Renal pelvis (tissue), 4 donors: ENCODE measurements around the gene MOB2. TPM values are rescaled to one million over a fixed set of nuclear protein-coding genes. Genes with fewer than 3 reads are reported as not detected.
"Not testable (repeated sequence)": the region's sequence is repeated elsewhere in the genome, so short reads cannot be mapped to it uniquely, and the experiment has no call there.

Experiments
- DNase-seq: peaks from one replicate; pipeline ENCODE4 v3.0.0-alpha.2; 2013
- polyA plus RNA-seq, 3 donors: library from polyadenylated mRNA; unstranded; fragments of 120-200 nt; gene quantifications; one replicate each; pipeline ENCODE4 v1.2.1, GENCODE V29; 2013; ENCODE audit not compliant: insufficient read length in 3 of 3

MOB2 gene
- polyA plus RNA-seq, 3 donors = 33.0 to 34.8 (median 33.0) TPM

DNA sequence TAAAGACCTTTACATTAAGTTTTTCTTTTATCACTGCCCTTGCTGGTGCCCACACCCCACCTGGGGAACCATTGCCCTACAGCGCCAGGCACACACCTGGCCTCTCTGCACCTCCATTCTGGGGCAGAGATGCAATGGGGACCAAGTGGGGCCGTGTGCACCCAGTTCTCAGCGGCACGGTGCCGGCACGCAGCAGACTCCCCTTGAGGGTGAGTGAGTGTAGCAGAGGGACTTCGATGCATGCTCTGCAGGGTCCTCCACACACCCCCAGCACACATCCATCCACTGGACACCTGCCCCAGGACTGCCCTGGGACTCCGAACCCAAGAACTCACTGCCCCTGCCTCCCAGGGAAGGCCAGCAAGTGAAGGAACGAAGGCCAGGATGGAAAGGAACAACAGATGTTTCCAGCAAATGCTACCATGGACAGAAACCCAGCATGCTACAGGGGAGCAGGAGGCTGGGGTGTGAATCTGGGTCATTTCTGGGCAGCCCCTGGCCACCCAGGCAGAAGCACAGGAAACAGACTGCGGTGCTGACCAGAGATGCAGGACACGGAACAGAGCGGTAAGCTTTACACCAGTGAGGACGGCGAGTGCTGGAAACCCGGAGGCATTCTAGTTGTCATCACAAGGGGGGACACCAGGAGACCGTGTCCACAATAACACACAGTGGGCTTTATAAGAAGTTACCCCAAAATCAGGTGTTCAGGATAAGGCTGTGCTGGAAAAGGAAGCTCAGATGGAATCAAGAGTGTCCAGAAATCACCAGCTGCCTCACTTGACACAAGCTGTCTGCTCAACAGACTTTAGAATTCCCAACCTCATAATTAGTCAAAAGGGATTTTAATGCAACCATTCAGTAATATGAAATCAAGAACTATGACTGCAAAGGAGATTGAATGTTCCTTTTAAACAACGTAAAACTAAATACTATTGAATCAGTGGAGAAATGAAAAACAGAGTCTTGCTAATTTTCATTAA lies 32.7 kb upstream of the MOB2 start:
- no peak for DNase-seq

DNA sequence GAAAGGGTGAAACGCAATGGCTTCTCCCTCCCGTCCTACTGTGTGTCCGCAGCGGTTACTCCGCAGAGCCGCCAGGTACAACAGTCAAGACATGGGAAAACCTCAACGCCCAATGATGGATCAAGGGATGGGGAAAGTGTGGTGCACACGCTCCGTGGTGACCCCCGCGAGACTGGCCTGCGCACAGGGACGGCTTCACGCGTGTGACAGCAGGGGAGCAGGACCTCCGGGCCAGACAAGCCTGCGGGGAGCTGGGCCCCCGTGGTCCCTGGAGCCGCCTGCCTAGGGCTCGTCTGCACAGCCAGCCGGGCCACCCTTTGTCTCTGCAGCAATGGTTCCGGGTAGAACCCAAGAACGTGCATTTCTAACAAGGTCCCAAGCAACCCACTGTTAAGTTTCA lies 31.7 kb upstream of the MOB2 start:
- DNase-seq = no peak

DNA sequence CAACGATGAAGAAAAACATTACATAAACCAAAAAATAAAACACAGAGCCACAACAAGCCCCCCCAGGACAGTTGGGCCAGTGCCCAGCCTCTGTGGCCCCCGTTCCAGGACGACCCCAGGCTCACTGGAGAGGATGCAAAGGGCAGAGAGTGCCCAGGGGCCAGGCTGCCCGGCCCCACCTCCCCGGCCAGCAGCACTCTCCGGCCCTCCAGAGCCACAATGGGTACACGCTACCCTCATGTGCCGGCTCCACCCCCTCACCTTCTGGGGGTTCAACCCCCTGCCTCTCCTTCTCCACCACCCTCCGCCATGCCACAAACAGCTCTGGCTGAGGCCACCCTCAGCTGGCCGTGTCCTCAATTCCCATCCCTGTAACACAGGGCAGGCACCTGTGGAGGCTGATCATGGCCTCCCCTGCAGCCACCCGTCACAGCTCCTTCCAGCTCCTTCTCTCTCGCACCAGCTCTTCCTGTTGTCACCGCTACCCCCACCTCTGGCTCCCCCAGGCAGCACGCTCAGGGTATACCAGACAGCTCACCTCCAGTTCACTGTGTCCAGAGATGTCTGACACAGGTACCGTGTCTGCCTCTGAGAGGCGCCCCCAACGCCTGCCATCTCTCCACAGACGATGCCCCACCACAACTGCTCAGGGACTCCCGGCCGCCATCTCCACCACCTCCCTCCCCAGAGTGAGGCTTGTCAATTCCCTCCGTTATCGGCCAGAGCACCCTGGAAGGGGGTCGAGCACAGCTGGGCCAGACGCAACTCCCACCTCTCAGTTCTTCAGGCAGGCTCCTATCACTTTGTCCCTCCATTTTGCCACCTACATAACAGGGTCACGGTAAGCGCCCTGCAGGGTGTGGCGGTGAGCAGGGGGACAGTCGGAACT lies 30.8 kb upstream of the MOB2 start:
- no peak for DNase-seq

DNA sequence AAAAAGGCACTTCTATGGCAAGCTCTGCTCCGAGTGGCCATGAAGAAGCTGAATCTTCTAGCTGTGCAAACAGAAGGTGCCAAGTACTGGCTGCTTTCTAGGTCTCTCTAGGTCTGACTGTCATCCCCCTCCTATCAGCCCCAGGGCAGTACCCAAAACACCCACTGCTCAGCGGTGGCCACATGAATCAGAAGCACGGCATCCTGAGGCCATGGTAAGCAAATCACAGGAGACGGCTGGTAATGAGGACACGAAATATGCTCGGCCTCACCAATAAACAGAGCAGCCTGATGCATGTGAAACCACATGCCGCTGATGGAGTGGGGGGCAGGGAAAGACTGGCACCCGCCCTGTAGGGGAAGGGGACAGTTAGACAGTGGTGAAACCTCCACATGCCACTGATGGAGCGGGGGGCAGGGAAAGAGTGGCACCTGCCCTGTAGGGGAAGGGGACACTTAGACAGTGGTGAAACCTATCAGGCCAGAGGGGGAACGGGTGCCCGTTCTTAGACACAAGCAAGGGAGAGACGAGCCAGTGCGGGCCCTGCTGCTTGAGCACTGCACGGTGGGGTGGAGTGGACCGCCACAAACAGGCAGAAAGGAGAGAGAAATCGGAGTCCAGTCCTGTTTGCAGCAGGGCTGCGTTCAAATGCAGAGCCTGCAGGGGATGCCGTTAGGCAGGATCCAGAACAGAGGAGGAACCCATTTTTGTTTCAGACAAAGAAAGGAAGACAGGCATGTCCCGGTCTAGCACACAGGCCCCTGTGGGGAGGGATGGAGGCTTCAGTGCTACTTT lies 29.9 kb upstream of the MOB2 start:
- DNase-seq = no peak

DNA sequence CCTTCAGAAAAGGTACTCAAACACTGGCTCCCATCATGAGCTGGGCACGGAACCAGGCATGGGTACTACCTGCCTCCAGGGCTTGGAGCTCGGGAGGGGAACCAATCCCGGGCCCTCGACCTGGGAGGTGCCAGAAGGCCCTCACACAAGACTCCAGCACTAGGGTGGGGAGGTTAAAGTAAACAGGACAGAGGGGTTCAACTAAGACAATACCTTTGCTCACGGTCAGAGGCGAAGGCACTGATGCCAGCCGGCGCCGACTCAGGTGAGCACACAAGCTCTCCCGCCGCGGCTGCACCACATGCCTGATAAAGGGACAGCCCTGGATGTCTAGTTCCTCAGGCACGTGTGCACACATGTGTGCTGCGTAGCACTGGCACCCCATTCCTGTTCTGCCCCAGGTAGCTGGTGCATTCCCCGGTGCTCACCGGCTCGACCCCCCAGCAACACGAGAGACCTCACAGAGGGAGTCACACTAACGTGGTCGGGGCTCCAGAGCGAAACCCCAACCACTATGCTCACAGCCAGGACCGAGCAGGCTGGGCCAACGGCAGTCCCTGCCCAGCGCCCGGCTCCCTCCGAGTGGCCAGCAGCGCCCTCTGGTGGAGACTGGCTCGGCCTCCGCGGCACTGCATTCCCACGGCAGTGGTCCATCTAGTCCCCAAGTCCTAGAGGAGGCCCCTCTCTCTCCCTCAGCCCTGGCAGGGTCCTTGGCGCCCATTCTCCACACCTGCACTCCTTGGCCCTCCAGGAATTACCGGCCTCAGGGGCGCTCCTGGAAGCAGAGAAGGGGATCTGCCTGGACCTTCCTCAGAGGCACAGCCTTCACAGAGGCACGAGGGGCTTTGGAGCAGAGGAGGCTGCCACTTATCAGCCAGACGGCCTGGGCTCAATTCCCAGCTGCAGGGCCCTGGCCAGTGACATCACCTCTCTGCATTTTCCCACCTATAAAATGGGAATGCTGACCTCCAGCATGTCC lies 28.8 kb upstream of the MOB2 start:
- DNase-seq = peak; percentile 61

DNA sequence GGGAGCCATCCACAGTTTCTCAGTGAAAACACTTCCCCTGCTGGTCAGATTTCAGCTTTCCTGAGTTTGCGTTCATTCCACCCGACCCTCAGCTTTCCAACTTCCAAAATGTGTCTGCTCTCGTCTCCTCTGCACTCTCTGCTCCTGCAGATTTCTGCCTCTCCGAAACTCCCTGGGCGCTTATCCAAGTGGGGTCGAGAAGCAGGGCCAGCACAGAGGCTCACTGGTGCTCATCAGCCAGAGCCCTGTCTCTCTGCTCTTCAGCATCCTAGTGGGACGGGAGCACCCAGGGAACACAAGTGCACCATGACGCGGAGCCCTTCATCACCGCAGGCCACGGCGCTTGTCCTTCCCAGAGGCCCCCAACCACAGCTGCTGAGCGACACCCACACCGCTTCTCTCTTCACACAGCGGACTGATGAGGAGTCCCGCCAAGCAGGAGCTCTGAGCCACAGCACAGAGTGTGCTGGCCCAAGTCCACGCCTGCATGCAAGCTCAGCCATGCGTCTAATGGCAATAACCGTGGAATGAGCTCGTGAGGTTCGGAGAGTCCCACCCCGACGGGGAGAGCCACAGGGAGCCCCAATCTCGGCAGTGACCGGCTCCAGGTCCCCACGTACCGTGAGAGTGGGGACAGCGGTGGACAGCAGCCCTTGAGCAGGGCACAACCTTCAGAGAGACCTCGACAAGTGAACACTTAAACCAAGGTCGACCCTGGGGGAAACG lies 27.9 kb upstream of the MOB2 start:
- DNase-seq = no peak

DNA sequence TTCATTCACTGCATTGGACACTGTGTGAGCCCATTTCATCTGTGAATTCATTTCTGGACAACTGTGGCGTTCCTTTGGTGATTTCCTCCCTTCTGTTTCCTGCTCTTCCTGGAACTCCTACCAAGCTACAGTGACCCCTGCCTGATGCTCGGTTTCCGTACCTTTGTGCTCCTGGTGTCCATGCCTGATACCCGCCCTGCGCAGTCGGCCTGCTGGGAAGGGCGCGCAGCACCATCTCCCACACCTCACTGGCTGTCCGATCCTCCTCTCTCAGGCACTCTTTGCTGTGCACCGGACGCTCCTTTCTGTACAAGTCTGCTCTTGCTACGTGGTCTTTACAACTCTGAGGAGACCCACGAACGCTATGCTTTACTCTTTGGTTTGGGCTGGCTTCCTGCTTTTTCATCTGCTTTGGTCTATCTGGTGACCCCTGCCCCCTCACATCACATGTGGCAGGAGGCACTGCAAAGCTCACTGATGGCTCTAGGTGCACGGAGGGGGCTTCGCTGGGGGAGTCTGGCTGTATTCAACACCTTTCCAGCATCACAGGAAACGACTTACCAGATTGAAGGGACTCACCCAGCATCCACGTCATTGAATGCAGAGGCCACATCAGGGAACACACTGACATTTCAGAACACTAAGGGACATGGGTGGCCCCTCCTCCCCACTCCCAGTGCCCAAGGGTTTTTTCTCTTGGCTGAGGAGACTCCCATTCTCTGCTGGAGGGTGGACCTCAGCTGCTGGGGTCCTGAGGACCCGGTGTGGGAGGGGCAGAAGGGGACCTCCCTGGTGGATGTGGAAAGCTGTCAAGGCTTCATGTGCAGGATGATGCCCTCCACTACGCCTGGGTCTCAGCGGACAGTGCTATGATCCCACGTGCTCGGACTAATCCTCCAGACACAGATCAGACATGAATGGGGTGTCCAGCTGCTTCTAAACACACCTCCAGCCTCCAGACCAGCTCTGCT lies 27.0 kb upstream of the MOB2 start:
- no peak for DNase-seq

DNA sequence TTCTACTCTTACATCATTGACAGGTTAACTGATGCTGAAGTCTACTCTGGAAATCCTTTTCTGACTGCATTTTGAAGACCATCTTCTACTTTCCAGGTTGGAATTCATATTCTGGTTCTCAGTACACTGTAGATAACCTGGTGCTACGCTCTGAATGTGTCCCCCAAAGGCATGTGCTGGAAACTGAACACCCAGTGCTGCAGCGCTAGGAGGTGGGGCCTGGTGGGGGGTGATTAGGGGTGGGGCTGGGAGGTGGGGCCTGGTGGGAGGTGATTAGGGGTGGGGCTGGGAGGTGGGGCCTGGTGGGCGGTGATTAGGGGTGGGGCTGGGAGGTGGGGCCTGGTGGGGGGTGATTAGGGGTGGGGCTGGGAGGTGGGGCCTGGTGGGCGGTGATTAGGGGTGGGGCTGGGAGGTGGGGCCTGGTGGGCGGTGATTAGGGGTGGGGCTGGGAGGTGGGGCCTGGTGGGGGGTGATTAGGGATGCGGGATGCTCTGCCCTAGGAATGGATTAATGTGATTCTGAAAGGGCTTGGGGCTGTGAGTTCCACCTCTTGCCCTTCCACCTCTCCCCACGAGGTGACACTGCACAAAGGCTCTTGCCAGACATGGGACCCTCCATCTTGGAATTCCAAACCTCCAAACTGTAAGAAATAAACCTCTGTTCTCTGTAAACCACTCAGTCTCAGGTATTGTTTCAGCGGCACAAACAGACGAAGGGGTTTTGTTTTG lies 26.1 kb upstream of the MOB2 start:
- DNase-seq = not testable (repeated sequence)

DNA sequence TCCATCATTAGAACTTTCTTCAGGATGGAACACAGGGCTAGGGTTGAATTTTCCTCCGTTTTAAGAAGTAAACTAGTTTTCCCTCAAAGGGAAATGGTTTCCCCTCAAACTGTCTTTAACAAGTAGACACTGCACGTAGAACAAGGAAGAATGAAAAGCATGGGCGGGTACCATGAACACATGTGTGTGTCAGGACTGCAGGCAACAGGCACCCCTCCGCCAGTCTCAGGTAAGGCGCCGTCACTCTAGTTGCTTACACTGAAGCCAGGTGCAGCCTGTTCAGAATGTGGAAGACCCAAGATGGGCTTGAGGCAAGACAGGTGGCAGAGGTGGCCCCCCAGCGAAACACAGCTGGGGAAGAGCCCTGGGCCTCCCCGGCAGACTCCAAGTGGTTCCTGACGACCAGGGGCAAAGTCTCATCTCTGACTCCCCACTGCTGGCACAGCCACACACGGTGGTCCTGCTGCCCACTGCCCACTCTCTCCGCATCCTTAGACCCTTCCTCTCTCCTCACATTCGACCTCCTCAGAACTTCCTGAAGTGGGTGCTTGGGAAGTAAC lies 25.4 kb upstream of the MOB2 start:
- DNase-seq = no peak

DNA sequence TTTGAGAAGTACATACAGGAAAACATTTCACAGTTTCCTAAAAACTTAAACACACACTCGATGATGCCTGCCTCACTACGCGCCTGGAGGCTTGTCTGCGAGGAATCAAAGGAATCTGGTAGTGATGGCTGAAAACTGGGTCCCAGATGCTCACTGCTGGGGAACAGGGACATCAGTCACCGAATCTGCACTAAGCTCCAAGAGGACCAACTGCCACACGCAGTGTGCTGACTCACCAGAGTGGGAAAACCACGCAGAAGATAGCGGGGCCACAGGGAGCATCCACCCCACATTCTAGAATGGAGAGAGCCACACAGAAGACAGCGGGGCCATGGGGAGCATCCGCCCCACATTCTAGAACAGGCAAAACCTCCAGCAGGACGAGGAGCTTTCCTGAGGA lies 24.3 kb upstream of the MOB2 start:
- DNase-seq = no peak

DNA sequence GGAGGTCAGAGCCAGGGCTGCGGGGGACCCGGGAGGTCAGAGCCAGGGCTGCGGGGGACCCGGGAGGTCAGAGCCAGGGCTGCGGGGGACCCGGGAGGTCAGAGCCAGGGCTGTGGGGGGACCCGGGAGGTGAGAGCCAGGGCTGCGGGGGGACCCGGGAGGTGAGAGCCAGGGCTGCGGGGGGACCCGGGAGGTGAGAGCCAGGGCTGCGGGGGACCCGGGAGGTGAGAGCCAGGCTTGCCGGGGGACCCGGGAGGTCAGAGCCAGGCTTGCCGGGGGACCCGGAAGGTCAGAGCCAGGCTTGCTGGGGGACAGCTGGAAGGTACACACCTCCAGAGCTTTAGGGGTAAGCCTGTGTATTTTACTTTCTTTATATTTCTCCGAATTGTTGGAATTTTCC lies 23.8 kb upstream of the MOB2 start:
- DNase-seq = not testable (repeated sequence)

DNA sequence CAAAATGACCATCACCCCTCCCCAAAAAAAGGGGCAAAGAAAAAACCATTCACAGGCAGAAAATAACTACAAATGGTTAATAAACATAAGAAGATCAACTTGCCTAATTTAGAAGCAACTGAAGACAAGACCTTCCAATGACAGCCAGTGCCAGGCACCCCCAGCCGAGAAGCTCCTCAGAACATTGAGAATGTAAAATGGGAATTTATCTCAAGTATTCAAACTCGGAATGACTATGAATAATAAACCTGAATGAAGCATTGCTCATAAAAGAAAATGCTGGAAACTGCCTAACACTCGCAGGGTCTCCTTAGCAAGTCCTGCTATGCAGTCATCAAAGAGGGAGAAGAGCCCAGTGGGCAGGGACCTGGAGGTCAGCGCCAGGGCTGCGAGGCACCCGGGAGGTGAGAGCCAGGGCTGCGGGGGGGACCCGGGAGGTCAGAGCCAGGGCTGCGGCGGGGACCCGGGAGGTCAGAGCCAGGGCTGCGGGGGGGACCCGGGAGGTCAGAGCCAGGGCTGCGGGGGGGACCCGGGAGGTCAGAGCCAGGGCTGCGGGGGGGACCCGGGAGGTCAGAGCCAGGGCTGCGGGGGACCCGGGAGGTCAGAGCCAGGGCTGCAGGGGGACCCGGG lies 23.2 kb upstream of the MOB2 start:
- DNase-seq = no peak

DNA sequence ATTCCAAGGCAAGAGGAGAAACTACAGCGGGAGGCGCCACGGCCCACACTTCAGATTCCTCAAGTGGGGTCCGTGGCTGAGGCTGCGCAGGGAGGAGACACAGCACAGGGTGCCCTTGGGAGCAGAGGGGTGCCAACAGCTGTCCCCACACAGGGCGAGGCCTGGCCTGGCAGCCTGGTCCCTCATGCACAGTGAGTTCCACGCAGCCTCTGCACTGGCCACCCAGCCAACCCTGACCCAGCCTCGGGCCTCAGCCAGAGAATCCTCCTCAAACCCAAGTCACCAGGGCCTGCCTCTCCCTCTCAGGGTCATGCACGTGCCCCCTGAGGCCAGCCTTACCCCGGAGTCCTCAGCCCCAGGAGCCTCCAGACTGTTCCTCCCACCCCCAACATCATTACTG lies 22.4 kb upstream of the MOB2 start:
- DNase-seq = no peak

DNA sequence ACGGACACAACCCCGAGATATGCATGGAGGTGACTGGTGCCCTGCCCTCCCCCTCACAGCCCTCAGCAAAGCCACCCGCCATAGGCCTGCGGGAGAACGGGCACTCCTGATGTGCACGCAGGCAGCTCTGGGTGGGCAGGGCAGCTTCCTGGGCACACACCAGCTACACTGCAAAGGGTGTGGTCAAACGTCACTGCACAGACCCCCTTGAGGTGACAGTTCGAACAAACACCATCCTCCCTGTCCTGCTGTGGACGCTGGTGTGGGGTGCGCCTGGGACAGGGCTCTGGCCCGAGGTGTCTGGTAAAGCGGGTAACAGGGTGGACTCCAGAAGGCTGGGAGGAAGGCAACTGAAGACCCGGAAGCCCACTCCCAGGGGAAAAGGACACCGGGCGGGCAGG lies 21.9 kb upstream of the MOB2 start:
- DNase-seq = no peak

DNA sequence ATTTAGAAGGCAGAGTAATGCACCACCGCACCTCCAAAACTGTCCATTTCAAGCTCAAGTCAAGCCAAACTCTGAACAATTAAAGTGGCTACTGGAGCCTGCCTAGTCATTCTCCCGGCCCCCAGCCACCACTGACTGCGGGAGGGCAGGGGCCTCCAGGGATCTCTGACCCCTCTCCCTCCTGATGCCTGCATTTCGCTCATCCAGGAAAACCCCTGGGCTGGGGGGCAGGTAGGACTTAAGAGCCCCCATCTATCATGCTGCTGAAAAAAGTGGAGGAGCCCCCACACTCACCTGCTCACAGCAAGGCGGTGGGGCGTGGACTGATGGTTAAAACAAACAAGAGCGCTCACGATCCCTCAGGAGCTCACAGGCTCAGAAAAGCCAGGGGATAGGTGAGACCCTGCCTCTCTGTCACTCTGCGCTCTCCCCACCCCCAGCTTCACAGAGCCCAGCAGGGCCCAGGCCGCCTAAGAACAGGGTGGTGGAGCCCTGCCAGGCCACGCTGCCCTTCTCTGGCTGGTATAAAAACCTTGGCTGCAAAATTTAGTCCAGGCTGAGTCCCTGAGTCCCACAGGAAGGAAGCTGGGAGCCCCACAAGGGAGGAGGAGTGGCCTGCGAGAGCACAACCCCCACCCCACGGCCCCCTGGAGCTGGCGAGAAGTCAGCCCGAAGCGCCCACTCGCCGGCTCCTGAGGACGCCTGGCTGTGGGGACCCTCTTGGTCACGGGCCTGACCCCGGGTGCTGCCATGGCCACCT lies 21.0 kb upstream of the MOB2 start:
- no peak for DNase-seq

DNA sequence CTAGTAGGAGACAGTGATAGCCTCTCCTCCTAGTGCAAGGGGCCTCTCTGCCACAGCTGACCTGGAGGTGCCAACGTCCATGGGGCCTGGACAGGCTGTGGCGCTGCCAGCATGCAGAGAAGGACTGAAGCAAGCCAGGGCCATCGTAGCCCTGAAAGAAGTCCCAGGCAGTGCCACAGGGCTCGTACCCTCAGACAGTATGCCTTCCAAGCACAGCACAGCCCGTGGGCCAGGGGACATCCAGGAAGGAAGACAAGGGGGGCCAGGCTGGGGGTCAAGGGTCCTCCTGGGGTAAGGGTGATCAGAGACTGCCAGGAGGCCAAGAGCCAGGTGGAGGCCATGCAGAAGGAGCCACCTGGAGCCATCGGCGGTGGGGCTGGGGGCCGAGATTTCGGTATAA lies 20.4 kb upstream of the MOB2 start:
- DNase-seq = no peak
